Stimulated activated naive B cell treated with anti-CD40 and anti-IgM and Interleukin-4, amounts not matched to agents 10 μg/mL and 1 μg/mL and 100 μg/mL, for 72 hours (primary cell): ENCODE results near the gene TRO.

Experiments used
- ATAC-seq, 2 donors: fragments of 150-1000 bp; cut with Tn5 transposase; replicated peaks; 2 replicates each; pipeline ENCODE4 v1.10.0; 2021; ENCODE audit warnings: moderate library complexity in 1 of 2
- DNase-seq: peaks from one replicate; pipeline ENCODE4 v3.0.0; 2021
- H3K27ac Mint-ChIP-seq: one replicate; pipeline ENCODE4 v1.8.0; 2022; ENCODE audit warnings: mild to moderate bottlenecking, mixed read lengths
- H3K27me3 Mint-ChIP-seq, 2 donors: one replicate each; pipeline ENCODE4 v1.8.0; 2022; ENCODE audit warnings: mixed read lengths in 2 of 2
- H3K36me3 Mint-ChIP-seq, 2 donors: one replicate each; pipeline ENCODE4 v1.8.0; 2022; ENCODE audit warnings: mixed read lengths in 2 of 2, mild to moderate bottlenecking in 1 of 2
- H3K4me1 Mint-ChIP-seq, 2 donors: one replicate each; pipeline ENCODE4 v1.8.0; 2022; ENCODE audit warnings: mixed read lengths in 2 of 2, mild to moderate bottlenecking in 1 of 2
- H3K4me3 Mint-ChIP-seq, 2 donors: one replicate each; pipeline ENCODE4 v1.8.0; 2022; ENCODE audit warnings: mild to moderate bottlenecking in 2 of 2, mixed read lengths in 2 of 2, moderate library complexity in 1 of 2
- H3K9me3 Mint-ChIP-seq, 2 donors: one replicate each; pipeline ENCODE4 v1.8.0; 2022; ENCODE audit warnings: mixed read lengths in 2 of 2, mild to moderate bottlenecking in 1 of 2

The TRO gene

DNA sequence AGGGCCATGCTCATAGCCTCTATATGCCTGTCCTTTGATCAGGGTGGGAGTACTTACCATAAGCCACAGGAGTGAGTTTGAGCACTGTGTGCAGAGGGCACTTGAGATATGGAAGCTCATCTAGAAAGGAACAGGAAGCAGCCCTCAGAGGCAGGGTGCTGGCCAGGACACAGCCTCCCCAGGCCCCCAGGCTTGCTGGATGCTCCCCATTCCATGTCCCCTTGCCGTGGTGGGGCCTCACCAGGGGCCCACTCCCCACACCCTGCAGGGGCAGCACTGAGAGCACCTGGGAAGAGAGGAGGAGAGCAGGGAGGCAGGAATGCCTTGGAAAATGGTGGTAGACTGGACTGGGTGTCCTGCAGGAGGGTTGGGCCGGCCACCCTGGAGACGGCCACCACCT, 14.3 kb downstream of the TRO start:
- Mint-ChIP-seq H3K4me3 (no peak overlapping the region), H3K27ac (no peak overlapping the region), H3K9me3 (no peaks in the 10 kb centered on the region), H3K27me3 (no peaks in the 10 kb centered on the region), H3K36me3 (peaks cover 0 to 4% of the 10 kb centered on the region in 2 donors), H3K4me1 (no peaks in the 10 kb centered on the region)
- DNase-seq = no peak
- no peak for ATAC-seq

DNA sequence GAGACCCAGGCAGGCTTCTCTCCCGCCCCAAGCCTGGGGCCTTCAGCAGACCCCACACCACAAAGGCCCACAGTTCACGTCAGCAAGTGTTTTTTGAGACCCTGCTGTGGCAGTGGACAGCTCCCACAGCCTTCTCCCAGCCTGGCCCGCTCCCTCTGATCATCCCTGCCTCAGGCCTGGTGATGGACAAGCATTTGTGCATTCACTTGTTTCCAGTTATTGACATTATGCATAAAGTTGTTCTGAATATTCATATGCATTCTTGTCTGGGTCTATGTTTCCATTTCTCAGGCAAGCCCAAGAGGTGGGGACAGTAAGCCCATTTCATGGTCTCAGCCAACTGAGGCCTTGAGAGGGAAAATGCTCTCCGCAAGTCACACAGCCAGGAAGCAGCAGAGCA, 14.7 kb downstream of the TRO start:
- peaks cover 0 to 4% of the 10 kb centered on the region in 2 donors for H3K36me3 Mint-ChIP-seq
- no peaks in the 10 kb centered on the region for H3K4me1 Mint-ChIP-seq
- ATAC-seq = no peak
- no peak overlapping the region for H3K27ac Mint-ChIP-seq
- no peaks in the 10 kb centered on the region for H3K9me3 Mint-ChIP-seq
- no peaks in the 10 kb centered on the region for H3K27me3 Mint-ChIP-seq
- no peak for DNase-seq
- no peak overlapping the region for H3K4me3 Mint-ChIP-seq

DNA sequence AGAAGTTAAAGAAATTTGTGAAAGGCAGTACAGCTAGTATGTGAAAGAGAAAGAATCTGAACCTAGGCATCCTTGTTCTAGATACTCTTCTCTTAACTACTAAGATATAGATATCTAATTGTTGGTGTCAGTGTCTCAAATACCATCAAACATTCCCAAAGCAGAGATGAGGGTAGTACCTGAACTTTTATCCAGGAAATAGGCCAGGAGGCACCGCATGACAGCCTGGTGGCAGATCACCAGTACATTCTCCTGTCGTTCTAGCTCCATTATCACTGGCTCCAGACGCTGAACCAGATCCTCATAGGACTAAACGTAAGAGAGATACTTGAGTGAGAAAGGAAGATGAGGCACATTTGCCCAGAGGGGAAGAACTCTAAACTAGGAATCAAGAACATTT, 16.8 kb downstream of the TRO start:
- peaks cover 0 to 4% of the 10 kb centered on the region in 2 donors for H3K36me3 Mint-ChIP-seq
- no peak for DNase-seq
- H3K27me3 Mint-ChIP-seq = no peaks in the 10 kb centered on the region
- no peak for ATAC-seq
- H3K9me3 Mint-ChIP-seq = no peaks in the 10 kb centered on the region
- no peaks in the 10 kb centered on the region for H3K4me1 Mint-ChIP-seq
- H3K27ac Mint-ChIP-seq = no peak overlapping the region
- H3K4me3 Mint-ChIP-seq = no peak overlapping the region

DNA sequence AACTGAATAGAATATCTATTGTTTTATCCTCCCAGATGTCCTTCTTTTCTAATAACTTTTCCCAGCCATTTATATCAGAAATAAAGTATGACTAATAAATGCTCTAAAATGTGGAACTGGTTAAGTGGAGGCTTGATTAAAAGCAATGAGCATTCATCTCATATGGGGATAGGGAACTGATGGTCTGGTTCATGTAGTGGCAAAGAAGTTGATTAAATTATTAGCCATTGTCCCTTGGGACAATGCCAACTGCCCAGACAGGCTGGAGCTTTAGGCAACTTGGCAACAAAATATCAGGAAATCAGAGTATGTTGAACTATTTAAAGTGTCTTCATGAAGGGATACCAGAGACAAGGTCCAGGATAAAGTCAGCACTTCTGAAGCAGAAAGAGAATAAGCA, 24.2 kb downstream of the TRO start:
- ATAC-seq (no peak), DNase-seq (no peak)
- Mint-ChIP-seq H3K36me3 (no peaks in the 10 kb centered on the region), H3K27me3 (peaks cover 0 to 6% of the 10 kb centered on the region in 2 donors), H3K27ac (no peak overlapping the region), H3K4me1 (no peaks in the 10 kb centered on the region), H3K4me3 (no peak overlapping the region), H3K9me3 (no peaks in the 10 kb centered on the region)

DNA sequence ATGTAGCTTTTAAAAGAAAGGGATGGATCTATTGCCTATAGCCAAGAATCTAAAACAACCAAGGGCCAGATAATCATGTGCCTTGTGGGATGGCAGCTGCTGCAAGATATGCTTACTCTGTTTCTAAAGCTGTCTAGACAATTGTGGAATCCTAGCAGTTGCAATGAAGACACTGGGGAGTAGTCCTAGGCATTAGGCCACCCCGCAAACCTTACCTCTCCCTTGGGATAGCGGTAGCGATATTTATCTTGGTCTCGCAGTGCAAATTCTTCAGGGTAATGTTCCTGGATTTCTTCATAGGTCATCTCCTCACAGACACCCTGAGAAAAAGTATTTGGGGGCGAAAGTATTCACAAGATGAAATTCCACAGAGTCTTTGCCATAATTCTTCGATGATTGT, 24.6 kb downstream of the TRO start:
- no peaks in the 10 kb centered on the region for H3K36me3 Mint-ChIP-seq
- H3K27ac Mint-ChIP-seq = no peak overlapping the region
- H3K4me3 Mint-ChIP-seq = no peak overlapping the region
- H3K27me3 Mint-ChIP-seq = peaks cover 0 to 6% of the 10 kb centered on the region in 2 donors
- no peak for DNase-seq
- no peaks in the 10 kb centered on the region for H3K4me1 Mint-ChIP-seq
- no peak for ATAC-seq
- H3K9me3 Mint-ChIP-seq = no peaks in the 10 kb centered on the region

DNA sequence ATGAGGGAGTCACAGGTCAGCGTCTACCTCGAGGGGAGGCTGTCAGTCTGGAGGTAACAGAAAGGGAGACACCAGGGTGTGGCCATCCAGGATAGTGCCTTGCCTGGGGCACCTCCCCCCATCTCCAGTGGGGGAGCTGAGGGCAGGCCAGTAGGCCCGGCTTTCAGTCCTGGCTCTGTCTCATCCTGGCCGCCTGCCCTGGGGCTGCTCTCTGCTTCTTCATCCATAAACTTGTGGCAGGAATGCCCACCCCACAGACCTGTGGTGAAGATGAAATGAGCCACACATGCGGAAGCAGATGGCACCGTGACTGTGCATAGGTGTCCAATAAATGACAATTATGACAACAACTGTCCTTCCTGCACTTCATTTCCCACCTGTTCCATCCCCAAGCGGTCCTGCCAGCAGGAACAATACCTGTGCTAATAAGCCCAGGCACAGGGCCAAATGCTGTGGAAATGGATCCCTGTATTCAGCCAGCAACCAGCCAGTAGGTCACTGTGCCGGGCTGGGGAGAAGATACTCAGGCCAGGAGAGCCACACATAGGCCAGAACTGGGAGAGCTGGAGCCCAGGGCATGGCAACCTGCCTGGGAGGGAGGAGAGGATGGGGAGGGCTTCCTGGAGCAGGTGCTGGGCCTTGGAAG, 30.2 kb downstream of the TRO start:
- DNase-seq = no peak
- Mint-ChIP-seq H3K9me3 (no peaks in the 10 kb centered on the region), H3K4me1 (no peaks in the 10 kb centered on the region), H3K36me3 (no peaks in the 10 kb centered on the region), H3K4me3 (no peak overlapping the region), H3K27ac (no peak overlapping the region), H3K27me3 (peaks cover 0 to 6% of the 10 kb centered on the region in 2 donors)
- no peak for ATAC-seq

DNA sequence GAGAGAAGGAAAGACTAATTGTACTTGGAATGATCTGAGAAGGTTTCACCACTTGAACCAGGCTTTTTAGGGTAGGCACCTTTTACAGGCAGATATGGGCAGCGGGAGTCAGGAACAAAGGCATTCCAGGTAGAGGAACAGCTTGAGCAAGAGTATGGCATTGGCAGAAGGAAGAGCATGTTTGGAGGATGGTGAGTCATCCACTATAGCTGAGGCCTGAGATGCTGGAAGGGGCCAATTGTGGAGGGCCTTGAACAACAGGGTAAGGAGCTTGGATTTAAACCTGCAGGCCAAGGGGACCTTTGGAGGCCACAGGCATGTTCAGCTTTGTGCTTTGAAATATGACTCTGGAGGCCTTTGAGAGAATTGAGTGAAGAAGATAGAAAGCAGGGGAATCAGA, 41.1 kb downstream of the TRO start:
- Mint-ChIP-seq H3K27ac (no peak overlapping the region), H3K36me3 (no peaks in the 10 kb centered on the region), H3K4me3 (no peak overlapping the region), H3K9me3 (no peaks in the 10 kb centered on the region), H3K4me1 (no peaks in the 10 kb centered on the region), H3K27me3 (peaks cover 6 to 10% of the 10 kb centered on the region in 2 donors)
- DNase-seq (no peak), ATAC-seq (no peak)

DNA sequence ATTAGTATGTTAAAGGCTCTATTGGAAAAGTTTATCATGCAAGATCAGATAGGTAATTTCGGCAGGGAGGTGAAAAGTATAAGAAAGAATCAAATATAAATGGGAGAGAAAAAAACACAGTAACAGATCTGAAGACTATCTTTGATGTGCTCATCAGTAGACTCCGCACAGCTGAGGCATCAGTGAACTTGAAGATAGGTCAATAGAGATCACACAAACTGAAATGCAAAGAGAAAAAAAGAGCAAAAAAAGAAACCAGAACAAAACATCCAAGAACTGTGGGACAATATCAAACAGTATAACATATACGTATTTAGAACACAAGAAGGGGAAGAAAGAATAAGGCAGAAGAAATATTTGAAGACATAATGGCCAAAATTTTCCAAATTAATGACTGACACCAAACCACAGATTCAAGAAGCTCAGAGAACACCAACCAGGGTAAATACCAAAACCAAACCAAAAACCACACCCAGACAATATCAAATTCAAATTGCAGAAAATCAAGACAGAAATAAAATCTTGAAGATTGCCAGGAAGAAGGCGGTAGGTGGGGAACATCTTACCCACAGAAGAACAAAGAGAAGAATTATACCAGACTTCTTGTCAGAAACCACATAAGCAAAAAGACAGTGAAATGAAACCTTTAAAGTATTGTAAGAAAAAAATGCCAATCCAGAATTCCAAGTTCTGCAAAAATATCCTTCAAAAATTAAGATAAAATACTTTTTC, 44.3 kb downstream of the TRO start:
- no peak overlapping the region for H3K4me3 Mint-ChIP-seq
- H3K27ac Mint-ChIP-seq = no peak overlapping the region
- H3K27me3 Mint-ChIP-seq = peaks cover 6 to 10% of the 10 kb centered on the region in 2 donors
- no peaks in the 10 kb centered on the region for H3K36me3 Mint-ChIP-seq
- DNase-seq (no peak), ATAC-seq (no peak)
- peaks cover 0 to 4% of the 10 kb centered on the region in 2 donors for H3K9me3 Mint-ChIP-seq
- H3K4me1 Mint-ChIP-seq = no peaks in the 10 kb centered on the region

DNA sequence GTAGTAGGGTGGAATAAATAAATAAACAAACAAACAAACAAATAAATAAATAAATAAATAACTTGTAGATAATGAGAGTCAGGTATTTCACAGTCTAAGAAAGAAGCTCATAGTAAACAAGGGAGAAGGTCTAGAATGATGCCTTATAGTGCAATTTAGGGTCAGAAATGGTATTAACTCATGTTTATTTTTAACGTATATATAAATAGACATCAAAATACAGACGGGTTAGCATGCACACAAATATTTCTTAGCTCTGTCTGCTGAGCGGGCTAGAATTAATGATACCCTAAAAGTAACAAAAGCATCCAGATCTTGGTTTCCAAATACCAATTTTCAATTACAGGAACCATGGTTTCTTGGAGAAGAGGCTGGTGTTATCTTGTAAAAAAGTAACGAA, 56.8 kb downstream of the TRO start:
- H3K27me3 Mint-ChIP-seq = peaks cover 0 to 18% of the 10 kb centered on the region in 2 donors
- DNase-seq (no peak), ATAC-seq (no peak)
- no peak overlapping the region for H3K27ac Mint-ChIP-seq
- no peak overlapping the region for H3K4me3 Mint-ChIP-seq
- H3K36me3 Mint-ChIP-seq = peaks cover 0 to 2% of the 10 kb centered on the region in 2 donors
- peaks cover 0 to 2% of the 10 kb centered on the region in 2 donors for H3K9me3 Mint-ChIP-seq
- H3K4me1 Mint-ChIP-seq = no peaks in the 10 kb centered on the region

DNA sequence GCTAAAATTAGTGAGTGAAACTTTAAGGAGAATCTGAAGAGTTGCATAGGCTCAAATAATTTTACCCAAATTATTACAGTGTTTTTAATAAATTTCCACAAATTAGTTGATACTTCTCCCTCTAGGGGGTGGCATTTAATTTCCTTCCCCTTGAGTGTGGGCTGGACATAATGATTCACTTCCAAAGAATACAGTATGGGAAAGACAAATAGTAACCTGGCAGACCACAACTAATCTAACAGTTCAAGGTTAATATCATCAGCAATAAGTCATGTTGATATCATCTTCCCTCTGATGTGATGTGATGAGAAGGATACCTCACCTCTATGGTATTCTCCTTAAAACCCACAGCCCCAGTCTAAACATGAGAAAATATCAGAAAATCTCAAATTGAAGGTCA, 57.8 kb downstream of the TRO start:
- peaks cover 0 to 18% of the 10 kb centered on the region in 2 donors for H3K27me3 Mint-ChIP-seq
- no peak overlapping the region for H3K4me3 Mint-ChIP-seq
- ATAC-seq = no peak
- peaks cover 0 to 2% of the 10 kb centered on the region in 2 donors for H3K36me3 Mint-ChIP-seq
- no peak overlapping the region for H3K27ac Mint-ChIP-seq
- DNase-seq = no peak
- no peaks in the 10 kb centered on the region for H3K4me1 Mint-ChIP-seq
- no peaks in the 10 kb centered on the region for H3K9me3 Mint-ChIP-seq

DNA sequence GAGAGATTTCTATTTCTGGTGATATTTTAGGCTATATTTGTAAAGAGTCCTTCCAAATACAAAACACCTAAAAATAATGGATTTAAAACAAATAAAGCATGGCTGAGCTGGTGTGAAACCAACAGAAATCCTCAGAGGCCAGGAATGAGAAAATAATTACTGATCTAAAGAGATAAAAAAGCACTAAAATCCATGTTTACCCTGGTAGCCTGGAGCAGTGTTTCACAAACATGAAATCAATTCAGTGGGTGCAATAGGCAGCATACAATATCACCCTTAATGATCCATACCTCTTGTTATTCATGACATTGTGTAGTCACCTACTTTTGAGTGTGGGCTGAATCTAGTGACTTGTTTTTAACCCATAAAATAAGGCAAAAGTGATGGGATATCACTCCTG, 58.8 kb downstream of the TRO start:
- DNase-seq (no peak), ATAC-seq (no peak)
- Mint-ChIP-seq H3K27ac (no peak overlapping the region), H3K36me3 (peaks cover 0 to 2% of the 10 kb centered on the region in 2 donors), H3K4me3 (no peak overlapping the region), H3K27me3 (peaks cover 0 to 13% of the 10 kb centered on the region in 2 donors), H3K4me1 (no peaks in the 10 kb centered on the region), H3K9me3 (no peaks in the 10 kb centered on the region)

DNA sequence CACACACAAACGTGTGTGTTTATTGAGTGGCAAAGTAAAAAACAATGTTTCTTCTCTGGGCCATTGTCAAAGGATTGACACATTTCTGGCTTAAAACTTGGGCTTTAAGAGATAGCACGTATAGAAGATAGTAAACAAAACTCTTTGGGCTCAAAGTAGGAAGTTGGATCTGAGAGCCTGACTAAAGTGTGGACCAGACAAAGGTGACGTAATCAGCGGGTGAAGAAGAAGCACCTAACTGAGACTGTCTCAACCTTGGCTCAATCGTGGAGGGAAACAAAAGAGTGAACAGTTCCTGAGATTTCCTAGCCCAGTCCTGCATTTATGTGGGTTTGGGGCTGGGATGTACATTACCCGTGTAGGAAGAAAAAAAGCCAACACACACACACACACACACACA, 59.7 kb downstream of the TRO start:
- no peak overlapping the region for H3K27ac Mint-ChIP-seq
- H3K27me3 Mint-ChIP-seq = peaks cover 0 to 9% of the 10 kb centered on the region in 2 donors
- H3K36me3 Mint-ChIP-seq = peaks cover 0 to 2% of the 10 kb centered on the region in 2 donors
- no peak for DNase-seq
- H3K9me3 Mint-ChIP-seq = no peaks in the 10 kb centered on the region
- no peak for ATAC-seq
- no peaks in the 10 kb centered on the region for H3K4me1 Mint-ChIP-seq
- H3K4me3 Mint-ChIP-seq = no peak overlapping the region
